T-helper 2 cell (primary cell): ENCODE measurements around the gene CKB.

Experiments used
- DNase-seq, 5 experiments: peaks; one replicate each; pipeline versions ENCODE4 v3.0.0 to v3.0.0-alpha.2; 2012 to 2022

Gene CKB

DNA sequence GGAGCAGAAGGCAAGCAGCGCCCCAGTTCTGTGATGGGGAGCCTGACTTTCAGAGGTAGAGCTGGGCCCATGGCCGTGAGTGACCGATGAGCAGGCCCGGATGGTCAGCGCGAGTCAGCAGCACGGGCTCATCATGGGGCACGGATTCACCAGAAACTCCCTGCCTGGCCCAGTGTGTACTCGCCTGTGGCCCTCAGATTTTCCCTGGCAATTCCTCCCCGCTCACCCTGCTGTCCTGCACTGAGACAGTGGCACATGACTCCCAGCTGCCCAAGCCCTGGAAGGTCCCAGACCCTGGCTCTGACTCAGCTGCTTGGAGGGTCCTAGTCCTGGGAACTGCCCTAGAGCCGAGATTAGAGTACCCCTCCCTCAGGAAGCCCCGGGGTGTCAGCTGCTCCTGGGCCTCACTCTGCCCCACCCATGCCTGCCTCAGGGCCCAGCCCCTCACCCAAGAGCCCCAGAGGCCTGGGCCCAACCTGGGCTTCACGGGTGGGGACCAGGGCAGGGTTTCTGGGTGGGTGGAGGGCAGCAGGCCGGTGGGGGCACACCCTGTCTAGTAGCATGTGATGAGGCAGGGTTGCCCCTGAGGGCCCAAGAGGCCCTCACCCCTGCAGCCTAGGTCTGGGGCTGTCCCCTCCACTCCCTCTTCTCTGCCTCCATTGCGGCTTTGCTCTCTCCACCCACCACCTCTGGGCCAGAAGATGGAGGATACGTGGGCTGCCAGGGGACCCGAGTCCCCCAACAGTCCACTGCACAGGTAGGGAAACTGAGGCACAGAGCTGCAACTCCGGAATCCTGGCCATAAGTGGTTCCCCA lies 14.8 kb upstream of the CKB start:
- DNase-seq = no peak

DNA sequence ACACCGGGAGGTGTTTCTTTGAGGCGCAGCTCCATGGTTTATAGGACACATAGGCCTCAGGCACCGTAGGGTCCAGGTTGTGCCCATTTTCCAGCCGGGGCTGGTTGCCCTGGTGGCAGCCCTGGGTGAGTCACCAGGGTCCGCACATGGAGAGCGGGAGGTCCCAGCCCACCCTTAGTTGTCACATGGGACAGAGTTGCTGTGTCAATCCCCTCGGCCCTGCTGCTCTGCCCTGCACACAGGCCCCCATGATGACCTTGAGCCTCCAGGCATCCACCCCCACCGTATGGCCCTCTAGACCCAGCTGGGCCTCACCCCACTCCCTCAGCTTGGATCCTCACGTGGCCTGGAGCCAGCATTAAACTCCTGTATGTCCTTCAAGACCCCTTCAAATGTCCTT lies 14.1 kb upstream of the CKB start:
- no peak for DNase-seq

DNA sequence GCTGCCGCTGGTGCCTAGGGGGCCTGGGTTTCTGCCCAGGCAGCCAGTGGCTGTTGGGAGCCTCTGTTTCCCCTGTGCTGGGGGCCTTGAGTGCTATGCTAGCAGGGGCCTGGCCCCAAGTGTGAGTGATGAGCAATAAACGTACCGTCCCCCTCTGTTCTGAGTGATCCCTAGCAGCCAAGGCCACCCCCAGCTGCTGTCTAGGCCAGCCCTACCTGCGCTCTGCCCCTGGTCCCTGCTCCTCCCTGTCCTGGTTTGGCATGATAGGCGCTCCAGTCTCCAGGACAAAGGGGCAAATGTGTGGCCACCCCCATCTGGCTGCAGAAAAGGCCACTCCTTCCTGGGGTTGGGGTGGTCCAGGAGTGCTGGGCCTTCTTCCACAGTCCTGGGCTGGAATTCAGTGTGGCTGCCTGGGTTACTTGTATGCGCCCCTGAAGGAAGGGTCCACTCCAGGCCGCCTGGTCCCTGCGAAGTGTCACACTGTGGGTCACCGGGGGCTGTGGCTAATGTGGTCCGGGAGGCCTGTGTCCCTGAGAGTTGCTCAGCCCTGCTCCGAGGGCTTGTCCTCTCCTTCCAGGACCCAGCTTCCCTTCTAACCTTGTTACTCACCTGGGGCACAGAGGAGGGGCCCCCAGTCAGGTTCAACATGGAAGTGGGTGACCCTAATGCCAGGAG lies 13.4 kb upstream of the CKB start:
- no peak for DNase-seq

GRCh38 chr14:103535081-103535890 lies 12.7 kb upstream of the CKB start:
- no peak for DNase-seq

DNA sequence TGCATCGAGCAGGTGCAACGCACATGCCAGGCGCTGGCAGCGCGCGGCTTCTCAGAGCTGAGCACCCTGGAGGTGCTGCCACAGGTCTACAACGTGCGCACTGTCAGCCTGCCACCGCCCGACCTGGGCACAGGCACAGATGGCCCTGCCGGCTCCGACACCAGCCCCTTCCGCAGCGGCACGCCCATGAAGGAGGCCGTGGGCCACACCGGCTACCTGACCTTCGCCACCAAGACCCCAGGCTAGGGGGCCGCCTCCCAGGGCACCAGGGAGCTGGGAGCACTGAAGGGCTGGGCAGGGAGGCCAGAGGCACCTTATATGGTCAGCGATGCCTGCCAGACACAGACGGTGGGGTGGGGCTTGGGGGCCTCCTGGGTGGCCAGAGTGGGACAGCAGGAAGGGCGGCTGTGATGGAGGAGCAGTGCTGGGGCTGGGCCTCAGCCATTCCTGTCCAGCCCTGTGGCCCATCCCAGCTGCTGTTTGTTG lies 12.0 kb upstream of the CKB start:
- DNase-seq = no peak

DNA sequence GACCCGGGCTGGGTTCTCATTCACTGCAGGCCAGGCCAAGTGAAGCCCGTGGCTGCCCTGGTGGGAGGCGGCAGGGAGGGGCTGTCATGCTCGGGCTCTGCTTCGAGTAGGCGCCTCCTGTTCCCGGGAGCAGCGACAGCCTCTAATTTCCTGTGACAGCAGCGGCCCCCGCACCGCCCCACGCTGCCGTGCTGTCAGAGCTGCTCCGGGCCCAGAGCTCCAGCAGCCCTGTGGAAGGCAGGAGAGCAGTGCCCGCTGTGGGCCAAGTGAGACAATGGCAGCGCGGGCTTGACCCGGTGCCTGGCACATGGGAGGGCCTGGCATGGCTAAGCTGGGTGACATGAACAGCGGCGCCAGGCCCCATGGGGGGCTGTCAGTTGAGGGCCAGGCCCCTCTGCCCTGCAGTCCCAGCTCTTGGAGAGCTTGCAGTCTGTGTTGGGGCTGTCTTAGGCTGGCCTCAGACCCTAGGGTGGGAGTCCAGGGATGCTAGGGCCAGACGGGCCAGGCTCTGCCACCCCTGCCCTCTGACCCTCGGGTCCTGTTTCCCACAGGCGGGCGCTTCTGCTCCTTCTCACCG lies 11.5 kb upstream of the CKB start:
- no peak for DNase-seq

- DNase-seq = no peak
These were observed 10.7 kb upstream of the CKB start for GRCh38 chr14:103533137-103533998.

- no peak for DNase-seq
These were observed 9.8 kb upstream of the CKB start for GRCh38 chr14:103532216-103533136.

DNA sequence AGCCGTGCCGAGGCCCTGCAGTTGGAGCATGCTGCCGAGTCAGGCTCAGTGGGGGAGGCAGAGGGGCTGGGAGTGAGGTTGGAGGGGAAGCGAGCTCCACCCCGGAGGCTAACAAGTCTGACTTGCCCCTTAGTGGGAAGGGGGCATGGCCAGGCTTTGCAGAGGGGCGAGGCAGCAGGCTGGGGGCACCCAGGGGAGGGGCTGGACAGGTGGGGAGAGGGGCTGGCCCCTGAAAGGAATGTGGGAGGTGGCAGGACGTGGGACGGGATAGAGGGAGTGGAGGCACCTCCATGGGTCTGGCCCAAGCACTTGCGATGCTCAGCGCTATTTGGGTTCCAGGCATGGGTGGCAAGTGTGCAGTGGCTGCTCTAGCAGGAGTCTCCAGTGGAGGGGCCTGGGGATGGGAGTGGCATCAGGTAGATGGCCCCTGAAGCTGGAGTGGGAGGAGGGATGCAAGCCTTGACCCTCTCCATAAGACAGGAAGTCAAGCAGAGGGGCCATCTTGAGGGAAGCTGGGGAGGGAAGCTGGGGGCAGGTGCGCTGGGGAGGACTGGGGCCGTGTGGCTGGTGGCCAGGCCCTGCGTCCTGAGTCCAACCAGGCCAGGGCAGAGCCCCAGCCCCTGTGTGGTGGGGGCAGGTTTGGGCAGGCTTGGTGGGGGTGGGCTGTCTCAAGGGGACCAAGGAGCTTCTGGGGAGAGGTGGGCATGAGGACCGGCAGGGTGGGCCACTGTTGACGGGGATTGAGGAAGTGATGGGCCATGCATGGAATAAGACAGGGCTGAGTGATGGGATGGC lies 9.0 kb upstream of the CKB start:
- DNase-seq = no peak

DNA sequence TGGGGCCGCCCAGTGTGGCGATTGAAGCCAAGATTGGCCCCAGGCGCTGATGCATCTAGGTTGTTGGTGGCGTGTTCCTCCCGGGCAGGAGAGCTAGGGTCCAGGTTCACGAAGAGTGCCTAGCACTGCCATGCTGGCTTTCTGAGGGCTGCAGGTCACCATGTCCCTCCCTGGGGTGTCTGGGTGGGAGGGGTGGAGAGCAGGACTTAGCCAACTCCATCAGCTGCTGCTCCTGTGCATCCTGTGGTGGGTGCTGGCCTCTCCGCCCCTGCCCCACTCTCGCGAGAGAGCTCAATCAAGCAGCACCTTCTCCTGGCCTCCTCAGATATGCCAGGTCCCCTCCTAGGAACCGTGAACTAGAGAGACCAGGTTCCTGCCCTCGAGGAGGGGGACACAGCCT lies 8.2 kb upstream of the CKB start:
- no peak for DNase-seq

DNA sequence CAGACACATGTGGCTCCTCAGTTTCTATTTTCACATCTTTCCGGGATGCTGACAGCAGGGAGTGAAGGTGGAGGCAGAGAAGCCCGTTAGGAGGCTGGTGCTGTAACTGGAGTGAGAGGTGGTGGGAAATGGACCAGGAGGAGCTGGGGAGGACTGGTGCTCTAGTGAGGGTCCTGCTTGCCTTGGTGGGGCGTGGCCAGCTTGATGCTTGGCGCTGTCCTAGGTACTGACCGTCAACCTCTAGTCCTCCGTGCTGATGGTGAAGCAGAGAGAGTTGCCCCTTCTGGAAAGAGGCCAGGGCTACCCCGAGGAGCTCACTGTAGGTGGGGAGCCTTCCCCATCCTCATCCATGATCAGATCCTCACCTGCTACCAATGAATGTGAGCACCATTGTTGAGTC lies 7.8 kb upstream of the CKB start:
- no peak for DNase-seq

- peak in 1 of 5 experiments; percentile 16 for DNase-seq
These were observed 7.0 kb upstream of the CKB start for GRCh38 chr14:103529383-103530365.

- peak; percentile 57 to 86 (median 68) for DNase-seq
These were observed 6.2 kb upstream of the CKB start, which contains the start of gene TRMT61A for GRCh38 chr14:103528587-103529382. TRMT61A (plus strand) TSS chr14:103529196; CDS start chr14:103529979, 783 bp downstream.

GRCh38 chr14:103528146-103528586 lies 5.5 kb upstream of the CKB start:
- DNase-seq = no peak

- no peak for DNase-seq
These were observed 4.9 kb upstream of the CKB start for GRCh38 chr14:103527408-103528145.

- no peak for DNase-seq
These were observed 4.3 kb upstream of the CKB start for GRCh38 chr14:103526914-103527248.
